Stimulated activated CD4-positive, alpha-beta T cell treated with anti-CD3 and anti-CD28 coated beads, Interleukin-1b, Interleukin-23, amount 100 ng/mL, for 1 hour (primary cell): ENCODE data around the gene TNNI3K.

ENCODE experiments used
- DNase-seq, 2 donors: peaks; one replicate each; pipeline ENCODE4 v3.0.0-alpha.2; 2020; ENCODE audit warnings: low read depth in 2 of 2

TNNI3K gene

GRCh38 chr1:74314438-74314837, 79.3 kb downstream of the TNNI3K start:
- DNase-seq, result no peak

- no peak for DNase-seq
Measured at GRCh38 chr1:74316302-74316701, 81.1 kb downstream of the TNNI3K start.

DNA sequence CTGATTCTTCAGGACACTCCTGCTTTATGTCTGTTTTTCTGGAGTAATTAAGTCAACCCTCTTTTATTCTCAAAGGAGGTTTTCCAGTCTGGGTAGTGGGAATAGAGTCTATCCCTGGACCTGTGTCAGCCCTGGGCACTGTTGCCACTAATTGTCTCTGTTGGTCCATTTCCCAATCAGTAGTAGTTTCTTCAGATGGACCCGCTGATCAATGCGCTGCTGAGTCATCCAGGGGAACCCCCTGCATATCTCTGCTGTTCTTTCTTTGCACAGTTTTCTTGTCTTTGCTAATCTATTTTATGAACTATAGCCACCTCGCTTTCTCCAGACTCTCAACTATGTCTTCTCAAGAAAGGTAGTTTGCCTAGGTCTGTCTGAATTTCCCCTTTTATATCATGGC, 82.5 kb downstream of the TNNI3K start:
- DNase-seq, result no peak

DNA sequence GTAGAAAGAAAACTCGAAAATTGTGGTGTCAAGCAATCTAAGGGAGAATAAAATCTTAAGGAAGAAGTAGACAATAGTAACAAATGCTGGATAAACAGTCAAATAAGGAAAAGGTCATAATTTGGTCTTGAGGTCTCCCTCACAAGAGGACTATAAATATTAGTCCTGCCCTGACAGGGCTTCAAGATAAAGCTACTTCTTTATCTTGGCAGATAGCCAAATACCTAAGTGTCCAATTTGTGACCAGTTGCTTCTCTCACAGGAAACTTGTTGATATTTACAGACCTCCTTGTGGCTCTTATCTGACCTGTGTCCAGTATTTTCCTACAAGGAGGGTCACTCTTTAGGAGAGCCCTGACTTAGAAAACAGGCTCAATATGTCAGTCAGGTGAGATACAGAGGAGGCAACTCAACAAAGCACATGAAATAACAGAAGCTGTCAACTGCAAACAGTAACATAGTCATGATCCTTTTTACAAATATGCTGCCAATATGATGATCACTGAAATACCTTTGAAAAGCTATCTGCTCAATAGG, 88.8 kb downstream of the TNNI3K start:
- DNase-seq, result no peak

DNA sequence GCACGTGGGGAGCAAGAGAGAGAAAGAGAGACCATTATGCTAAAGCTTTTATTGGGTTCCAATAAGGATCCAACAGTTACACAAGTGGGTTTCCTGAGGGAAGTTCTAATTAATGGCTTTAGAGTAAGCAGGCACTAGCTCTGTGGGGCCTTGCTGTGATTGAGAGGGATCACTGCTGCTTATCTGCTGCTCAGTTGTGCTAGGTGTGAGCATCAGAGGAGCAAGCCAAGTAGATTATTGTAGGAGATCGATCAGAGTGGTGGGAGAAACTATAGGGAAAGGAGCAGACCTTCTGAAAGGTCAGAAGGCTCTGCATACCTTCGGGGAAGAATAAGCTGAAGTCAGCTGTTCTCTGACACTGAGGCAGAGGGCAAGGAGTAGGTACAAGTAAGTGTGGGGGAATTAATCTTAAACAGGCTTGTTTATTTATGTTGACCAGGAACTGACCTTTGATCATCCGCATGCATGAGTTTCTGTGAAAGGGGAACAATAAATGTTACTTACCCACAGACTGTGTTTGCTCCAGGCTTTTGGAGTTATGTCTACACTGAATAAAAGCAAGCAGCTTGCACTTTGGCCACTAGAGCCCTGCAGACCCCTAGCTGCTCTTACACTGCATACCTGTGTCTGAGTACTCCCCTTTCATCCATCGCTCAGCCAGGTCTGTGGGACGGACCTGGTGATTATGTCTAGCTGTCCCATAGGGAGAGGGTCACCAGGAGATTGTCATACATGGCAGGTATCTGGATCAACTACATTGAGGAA, 89.7 kb downstream of the TNNI3K start:
- no peak for DNase-seq

DNA sequence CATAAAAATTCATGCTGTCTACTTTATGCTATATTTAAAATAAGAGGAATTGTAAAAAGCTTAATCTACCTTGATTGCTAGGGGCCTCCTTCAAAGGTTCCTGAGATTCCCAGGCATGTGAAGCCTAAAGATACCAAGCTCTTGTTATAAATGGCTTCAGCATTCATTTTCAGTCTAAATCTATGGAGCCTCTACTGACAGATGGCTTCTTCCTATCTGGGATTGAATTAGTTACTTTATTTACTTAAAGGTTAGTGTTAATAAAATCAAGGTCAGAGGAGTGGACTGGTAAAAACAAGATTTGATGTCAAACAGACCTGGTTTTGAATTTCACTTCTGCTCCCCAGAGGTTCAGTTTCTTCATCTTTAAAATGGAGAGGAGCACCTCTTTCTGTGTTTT, 93.7 kb downstream of the TNNI3K start:
- DNase-seq, result no peak

- DNase-seq, result no peak
Measured at GRCh38 chr1:74333244-74333643, 98.1 kb downstream of the TNNI3K start.

DNA sequence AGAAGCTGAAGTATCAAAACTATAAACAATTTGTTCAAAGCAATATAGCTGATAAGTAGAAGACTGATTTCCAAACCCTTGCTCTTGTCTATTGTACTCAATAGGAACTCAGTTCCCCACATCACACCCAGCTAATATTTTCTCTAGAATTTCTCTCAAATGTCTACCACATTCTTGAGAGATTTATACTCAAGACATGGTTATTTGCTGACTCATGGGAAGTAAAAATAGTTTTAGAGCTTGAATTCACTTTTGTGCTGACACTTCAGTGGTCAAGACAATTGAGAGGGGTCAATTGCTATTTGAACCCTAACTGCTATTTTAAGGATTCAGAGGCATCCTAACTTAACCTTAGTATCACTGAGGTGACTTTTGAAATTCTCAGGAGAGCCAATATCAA, 99.0 kb downstream of the TNNI3K start:
- DNase-seq, result no peak

DNA sequence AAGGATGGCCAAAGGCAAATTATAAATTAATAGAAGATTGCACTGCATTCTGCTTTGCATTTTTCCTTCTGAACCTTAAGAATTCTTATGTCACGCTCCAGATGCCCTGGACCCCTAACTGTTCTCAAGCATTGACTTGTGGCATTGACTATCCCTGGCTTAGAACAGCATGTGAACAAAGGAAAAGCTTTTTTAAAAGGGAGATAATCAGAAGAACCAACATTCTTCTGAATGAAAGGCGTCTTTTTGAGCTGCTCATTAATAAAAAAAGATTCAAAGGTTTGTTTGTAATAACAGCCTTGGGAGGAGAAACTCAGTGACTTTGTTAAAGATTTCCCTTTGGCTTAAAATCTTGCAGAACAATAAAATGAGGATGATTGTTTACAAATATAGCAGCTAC, 105.5 kb downstream of the TNNI3K start:
- DNase-seq, result no peak

DNA sequence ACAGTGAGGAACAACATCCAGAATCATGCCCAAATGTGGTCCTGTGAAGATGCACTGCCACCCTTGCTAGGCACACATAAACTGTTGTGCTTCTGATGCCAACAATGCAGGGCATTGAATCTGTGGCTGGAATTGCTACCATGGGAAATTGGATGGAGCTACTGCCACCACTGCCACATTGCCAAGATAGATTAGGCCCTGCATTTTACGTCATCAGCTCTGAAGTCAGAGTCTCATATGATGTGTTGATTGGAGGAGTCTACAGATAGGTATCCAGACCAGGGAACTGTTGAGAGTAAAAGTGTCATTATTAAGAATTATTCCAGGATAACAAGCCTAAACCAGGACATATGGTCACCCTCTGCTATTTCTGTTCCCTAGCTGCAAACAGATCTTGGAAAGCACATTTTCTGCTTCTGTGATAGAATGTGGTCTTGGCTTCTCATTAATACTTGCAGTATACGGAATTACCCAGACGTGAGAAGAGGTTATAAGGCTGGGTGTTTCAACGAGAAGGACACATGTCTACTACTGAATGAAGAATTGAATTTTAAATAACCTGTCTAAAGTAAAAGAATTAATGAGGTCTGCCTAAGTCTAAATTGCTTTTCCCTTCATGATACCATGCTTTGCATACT, 106.6 kb downstream of the TNNI3K start:
- no peak for DNase-seq

- no peak for DNase-seq
Measured at GRCh38 chr1:74343216-74343615, 108.0 kb downstream of the TNNI3K start.

DNA sequence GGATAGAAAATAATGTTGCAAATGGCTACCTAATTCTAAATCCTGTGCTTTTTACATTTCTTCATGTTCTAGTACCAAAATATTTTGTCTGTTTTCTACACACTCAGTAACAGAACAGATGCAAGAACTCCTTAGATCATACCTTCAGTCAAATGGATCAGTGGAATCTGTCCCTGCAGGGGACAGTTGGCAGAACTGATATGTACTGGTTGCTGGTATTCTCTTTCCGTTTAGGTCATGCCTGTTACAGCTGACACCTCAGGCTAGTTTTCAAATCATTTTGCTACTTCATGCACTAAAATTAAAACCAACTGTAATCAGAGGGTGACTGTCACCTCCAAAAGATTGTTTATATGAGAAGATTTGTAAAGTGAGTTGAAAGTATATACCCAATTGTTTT, 109.2 kb downstream of the TNNI3K start:
- no peak for DNase-seq

DNA sequence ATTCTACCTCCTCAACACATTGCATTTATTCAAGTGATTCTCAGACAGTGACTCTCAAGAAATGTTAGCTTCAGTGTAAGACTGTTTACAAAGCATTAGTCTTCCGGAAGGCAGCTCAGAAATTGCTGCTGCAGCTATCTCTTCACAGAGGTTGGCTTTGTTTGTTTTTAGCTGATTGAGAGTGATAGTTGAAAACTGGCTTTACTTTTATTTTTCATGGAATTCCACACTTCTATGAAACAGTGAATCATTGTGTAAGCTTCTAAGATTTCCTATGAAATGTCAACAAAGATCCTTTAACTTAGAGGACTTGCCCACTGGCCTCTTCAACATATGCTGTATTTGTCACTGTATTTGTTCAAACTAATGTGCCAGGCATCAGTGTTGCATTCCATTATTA, 121.3 kb downstream of the TNNI3K start:
- DNase-seq, result no peak

DNA sequence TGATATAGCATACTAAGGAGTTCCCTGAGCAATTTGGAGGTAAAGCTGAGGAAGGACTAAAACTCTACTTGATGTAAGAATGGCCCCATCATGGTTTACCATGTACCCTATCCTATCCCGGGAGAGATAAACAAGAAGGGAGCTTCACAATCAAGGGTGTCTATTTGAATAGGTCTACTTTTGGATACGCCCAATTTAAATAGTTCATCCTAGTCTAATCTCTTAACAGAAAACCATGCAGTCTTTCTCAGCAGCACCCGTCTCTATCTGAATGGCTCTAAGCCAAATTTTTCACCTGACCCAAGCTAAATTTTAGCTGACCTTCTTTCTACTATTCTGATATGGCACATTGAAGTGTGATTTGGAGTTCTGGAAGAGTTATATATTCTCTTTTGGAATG, 122.0 kb downstream of the TNNI3K start:
- no peak for DNase-seq

DNA sequence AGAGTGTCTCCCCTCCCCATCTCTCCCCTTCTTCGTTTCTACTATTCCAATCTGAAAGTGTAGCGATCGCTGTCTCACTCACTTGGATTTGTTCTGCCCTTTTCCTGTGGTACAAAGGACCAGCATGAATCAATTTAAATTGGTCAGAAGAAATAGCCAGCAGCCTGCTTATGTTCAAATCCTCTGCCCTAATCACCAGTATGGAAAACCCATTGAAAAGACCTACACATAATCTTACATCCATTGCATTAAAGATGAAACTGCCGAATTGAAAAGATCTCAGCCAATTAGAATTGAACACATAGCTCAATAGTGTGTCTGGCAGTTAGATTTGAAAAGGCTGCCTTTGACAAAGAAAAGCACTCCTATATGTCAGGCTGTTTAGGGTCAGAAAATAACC, 122.6 kb downstream of the TNNI3K start:
- no peak for DNase-seq

- DNase-seq, result no peak
Measured at GRCh38 chr1:74362691-74363090, 127.5 kb downstream of the TNNI3K start.

GRCh38 chr1:74363220-74363619, 128.0 kb downstream of the TNNI3K start:
- DNase-seq, result no peak

- DNase-seq, result no peak
Measured at GRCh38 chr1:74367175-74367813, 132.1 kb downstream of the TNNI3K start.

DNA sequence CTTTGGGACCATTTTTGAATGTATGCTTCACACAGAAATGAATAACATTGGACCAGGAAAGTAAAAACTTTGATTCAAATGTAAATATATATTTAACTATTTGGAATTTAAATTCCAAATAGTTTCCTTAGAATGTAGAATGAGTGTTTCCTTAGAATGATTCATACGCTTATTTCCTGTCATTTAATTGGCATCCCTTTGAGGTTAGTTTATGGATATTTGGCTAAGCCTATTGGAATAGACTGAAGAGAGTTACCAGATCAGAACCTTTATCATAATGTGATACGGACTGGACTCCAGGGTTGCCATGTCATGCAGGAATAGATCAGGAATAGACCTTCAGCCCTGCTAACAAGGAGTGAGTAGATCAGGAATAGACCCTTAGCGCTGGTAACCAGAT, 133.1 kb downstream of the TNNI3K start:
- no peak for DNase-seq

- no peak for DNase-seq
Measured at GRCh38 chr1:74375376-74375775, 140.2 kb downstream of the TNNI3K start.

DNA sequence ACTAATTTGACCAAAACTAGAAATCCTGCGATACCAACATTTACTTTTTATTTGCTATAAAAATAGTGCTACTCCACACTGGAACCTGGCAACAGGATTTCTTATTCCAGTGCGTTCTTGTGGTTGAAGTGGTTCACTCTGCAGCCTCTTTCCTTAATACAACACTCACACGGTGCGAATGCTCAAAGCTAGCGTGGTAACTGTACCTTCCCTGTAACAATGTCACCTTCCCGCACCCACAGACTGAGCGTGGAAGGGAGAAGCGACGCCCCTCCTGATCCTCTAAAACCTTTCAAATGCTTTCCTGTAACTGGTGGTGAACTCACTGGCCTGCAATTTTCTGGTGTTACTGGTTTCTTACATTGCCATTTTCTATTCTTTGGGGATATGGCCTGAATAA, 145.1 kb downstream of the TNNI3K start:
- no peak for DNase-seq

DNA sequence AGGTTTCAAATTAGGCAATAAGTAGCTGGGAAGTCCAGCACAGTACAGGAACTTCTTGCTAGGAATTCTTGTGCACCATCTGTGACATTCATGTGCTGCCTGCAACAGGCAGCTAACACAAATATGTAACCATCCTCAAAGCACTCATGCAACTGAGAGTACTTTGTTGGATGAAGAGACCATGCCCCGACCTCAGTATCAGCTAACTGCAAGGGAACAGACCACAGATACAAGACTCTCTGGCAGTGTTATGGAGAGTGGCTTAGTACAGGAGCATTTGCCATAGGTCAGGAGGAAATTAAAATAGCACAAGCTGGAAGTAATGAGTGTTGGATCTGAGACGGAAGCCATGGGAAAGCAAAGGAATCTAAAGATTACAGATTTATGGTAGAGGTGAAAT, 153.7 kb downstream of the TNNI3K start:
- no peak for DNase-seq

- DNase-seq, result no peak
Measured at GRCh38 chr1:74392186-74392585, 157.0 kb downstream of the TNNI3K start.
